Ovary (tissue), 9 donors: ENCODE results near the gene RASGEF1C. TPM values are rescaled to one million over a fixed set of nuclear protein-coding genes. Genes with fewer than 3 reads are reported as not detected.

ENCODE experiments used
- DNase-seq, 5 donors: peaks; one replicate each; pipeline ENCODE4 v3.0.0-alpha.2; 2019 to 2020
- H3K27ac ChIP-seq, 2 donors: fragments of 200-600 bp; one replicate each; pipeline versions ENCODE4 v1.5.1 to v1.8.0; 2019 to 2022
- H3K27me3 ChIP-seq: fragments of 200-600 bp; one replicate; pipeline ENCODE4 v1.8.0; 2022
- H3K36me3 ChIP-seq: fragments of 200-600 bp; sonication (generic); one replicate; pipeline ENCODE4 v1.5.1; 2019
- H3K4me1 ChIP-seq: one replicate; pipeline ENCODE4 v1.8.1; 2013; ENCODE audit warnings: mild to moderate bottlenecking, moderate library complexity; ENCODE audit not compliant: insufficient read depth
- H3K4me3 ChIP-seq: fragments of 200-600 bp; sonication (generic); one replicate; pipeline ENCODE4 v1.5.1; 2017
- H3K9me3 ChIP-seq, 2 donors: fragments of 200-600 bp in 1 of 2; sonication (generic) in 1 of 2; one replicate each; pipeline versions ENCODE4 v1.5.1 to v1.8.1; 2013 to 2019; ENCODE audit warnings: mild to moderate bottlenecking in 1 of 2, moderate library complexity in 1 of 2
- EP300 ChIP-seq: sonication (generic); formaldehyde crosslinking; IDR thresholded peaks from one replicate; pipeline ENCODE4 v1.6.1; 2017; ENCODE audit warnings: antibody characterized with exemption
- POLR2A ChIP-seq: fragments of 450-650 bp; IDR thresholded peaks from one replicate; pipeline ENCODE4 v1.6.1; 2017; ENCODE audit warnings: antibody characterized with exemption, mild to moderate bottlenecking, moderate library complexity
- WGBS, 3 donors: extraction: QIAGEN DNeasy Blood & Tissue Kit in 1 of 3; methylation state at CpG; one replicate each; pipeline versions ENCODE4 v1.1.5 to v1.1.7; 2013 to 2017; 5-methylcytosine and 5-hydroxymethylcytosine counted together
- intact Hi-C, 4 donors: fragments of 100-400 bp; cut with DNase I; formaldehyde crosslinking; loops; one replicate each; pipeline versions ENCODE4 v1.11.0 to v1.15.1; 2022 to 2023
- polyA plus RNA-seq, 2 donors: library from polyadenylated mRNA; stranded (reverse); fragments of 200-250 nt in 1 of 2; fragments of 350-450 nt in 1 of 2; fragmentation: Illumina TruSeq in 1 of 2; extraction: RNeasy Lipid Tissue Mini Kit (QIAGEN cat#74804) in 1 of 2; gene quantifications; one replicate each; pipeline ENCODE4 v1.2.3, GENCODE V29; 2013 to 2014
- total RNA-seq, 7 donors: library from RNA; depleted of rRNA in 2 of 7; stranded (reverse); fragments of >200 nt in 2 of 7; fragmentation: NEBNext Ultra II Directional in 3 of 7; extraction: Animal tissue kit (Norgen Biotek cat#: 25700) in 3 of 7; gene quantifications; one replicate each; pipeline versions ENCODE4 v1.1.0 to v1.2.4, GENCODE V29; 2016 to 2023
- TF ChIP-seq, protein P1 (sequence below), 3 donors: fragments of 450-650 bp in 2 of 3; fragments of 200-600 bp in 1 of 3; IDR thresholded peaks; one replicate each; pipeline versions ENCODE4 v1.5.1 to v1.8.0; 2016 to 2022; ENCODE audit warnings: antibody characterized with exemption in 3 of 3, mild to moderate bottlenecking in 1 of 3
- donor health status: DM: no; HTN: no; CAD: no; lungs with moderate emphysema.
- donor health status: DM: no; HTN: no; CAD: no.
- donor health status: Bipolar disorder and iron deficiency.
- donor health status: DM: yes; HTN: yes; CAD: no.
- donor health status: DM: no; HTN: no; CAD: no.
- donor health status: DM: yes; HTN: yes; CAD: no.

The RASGEF1C gene
- total and polyA plus RNA-seq, 9 donors, result 0.13 to 0.97 (median 0.38) TPM; not detected in 2

GRCh38 chr5:180053061-180053602 lies 155.9 kb downstream of the RASGEF1C start:
- Histone ChIP-seq H3K9me3 (no peaks in the 10 kb centered on the region), H3K27me3 (no peaks in the 10 kb centered on the region), H3K4me3 (no peak overlapping the region), H3K27ac (no peak overlapping the region), H3K4me1 (peaks cover 3% of the 10 kb centered on the region), H3K36me3 (no peaks in the 10 kb centered on the region)
- WGBS, 3 donors, result 70 to 78% (median 75%) methylated on average over 8 of the region's 8 CpGs
- no peak for DNase-seq
- TF ChIP-seq EP300, result no peak
- TF ChIP-seq, protein P1, sequence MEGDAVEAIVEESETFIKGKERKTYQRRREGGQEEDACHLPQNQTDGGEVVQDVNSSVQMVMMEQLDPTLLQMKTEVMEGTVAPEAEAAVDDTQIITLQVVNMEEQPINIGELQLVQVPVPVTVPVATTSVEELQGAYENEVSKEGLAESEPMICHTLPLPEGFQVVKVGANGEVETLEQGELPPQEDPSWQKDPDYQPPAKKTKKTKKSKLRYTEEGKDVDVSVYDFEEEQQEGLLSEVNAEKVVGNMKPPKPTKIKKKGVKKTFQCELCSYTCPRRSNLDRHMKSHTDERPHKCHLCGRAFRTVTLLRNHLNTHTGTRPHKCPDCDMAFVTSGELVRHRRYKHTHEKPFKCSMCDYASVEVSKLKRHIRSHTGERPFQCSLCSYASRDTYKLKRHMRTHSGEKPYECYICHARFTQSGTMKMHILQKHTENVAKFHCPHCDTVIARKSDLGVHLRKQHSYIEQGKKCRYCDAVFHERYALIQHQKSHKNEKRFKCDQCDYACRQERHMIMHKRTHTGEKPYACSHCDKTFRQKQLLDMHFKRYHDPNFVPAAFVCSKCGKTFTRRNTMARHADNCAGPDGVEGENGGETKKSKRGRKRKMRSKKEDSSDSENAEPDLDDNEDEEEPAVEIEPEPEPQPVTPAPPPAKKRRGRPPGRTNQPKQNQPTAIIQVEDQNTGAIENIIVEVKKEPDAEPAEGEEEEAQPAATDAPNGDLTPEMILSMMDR (IDR thresholded peaks at IDR 0.05), result no peak
- intact Hi-C loops, result no loop called here

DNA sequence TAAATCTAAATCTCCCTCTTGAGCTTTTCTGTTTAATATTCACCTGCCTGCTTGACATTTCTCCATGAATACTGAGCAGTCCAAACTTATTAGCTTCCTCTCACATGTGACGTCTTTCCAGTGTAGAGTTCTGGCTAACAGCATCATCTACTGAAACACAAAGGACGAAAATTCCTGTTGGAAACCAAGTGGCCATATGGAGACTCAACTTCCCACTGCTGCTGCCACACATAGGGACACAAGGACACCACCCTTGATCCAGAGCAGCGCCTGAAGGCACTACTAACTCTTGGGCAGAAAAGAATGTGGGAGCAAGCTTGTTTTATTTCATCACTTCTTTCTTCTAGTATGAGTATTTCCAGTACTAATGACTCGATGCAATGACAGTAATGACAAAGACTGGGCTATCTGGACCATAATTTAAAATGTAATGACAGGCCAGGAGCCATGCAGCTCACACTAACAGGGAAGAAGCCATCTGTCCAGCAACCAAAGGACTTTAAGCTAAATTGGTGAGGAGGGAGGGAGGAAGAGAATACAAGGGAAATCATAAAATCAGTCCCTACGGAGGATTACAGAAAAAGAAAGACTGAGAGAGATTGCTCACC lies 156.7 kb downstream of the RASGEF1C start:
- no peaks in the 10 kb centered on the region for H3K9me3 ChIP-seq
- no peak overlapping the region for H3K4me3 ChIP-seq
- no peaks in the 10 kb centered on the region for H3K27me3 ChIP-seq
- 88 to 91% (median 90%) methylated on average over 5 of the region's 5 CpGs for WGBS, 3 donors
- no peak for DNase-seq
- TF ChIP-seq POLR2A (no peak), EP300 (no peak)
- TF ChIP-seq, protein P1 (IDR thresholded peaks at IDR 0.05), result no peak
- no peak overlapping the region for H3K27ac ChIP-seq
- H3K36me3 ChIP-seq, result no peaks in the 10 kb centered on the region
- intact Hi-C loops, result no loop called here
- peaks cover 5% of the 10 kb centered on the region for H3K4me1 ChIP-seq

Other genes starting within 250 kb of the RASGEF1C start
- 10 to 100 TPM; 54.7 to 75.1 (median 66.7) TPM for gene RNF130, start 137.5 kb downstream of the RASGEF1C start, total RNA-seq
- 100 to 1,000 TPM in 1 of 2 donors, 10 to 100 TPM in 1; 74.0 to 120 TPM for gene RNF130, start 137.5 kb downstream of the RASGEF1C start, polyA plus RNA-seq
- gene MAPK9, start 82.9 kb upstream of the RASGEF1C start, total RNA-seq, result 10 to 100 TPM; 25.6 to 35.9 (median 33.4) TPM
- gene MAPK9, start 82.9 kb upstream of the RASGEF1C start, polyA plus RNA-seq, result 10 to 100 TPM; 12.8 to 28.8 TPM
- 100 to 1,000 TPM in 1 of 7 donors, 10 to 100 TPM in 6; 34.0 to 135 (median 42.4) TPM for gene GFPT2, start 144.1 kb upstream of the RASGEF1C start, total RNA-seq
- gene GFPT2, start 144.1 kb upstream of the RASGEF1C start, polyA plus RNA-seq, result 10 to 100 TPM; 18.5 to 29.2 TPM